ENCODE results near the gene PPP1R18. TPM values are rescaled to one million over a fixed set of nuclear protein-coding genes. Genes with fewer than 3 reads are reported as not detected.

PPP1R18 gene
- total and polyA plus RNA-seq, 9 of the 15 experiments (the other 6 are each of a cell fraction or from before 2014, with no cell fraction given): 12.0 to 99.2 (median 42.6) TPM

DNA sequence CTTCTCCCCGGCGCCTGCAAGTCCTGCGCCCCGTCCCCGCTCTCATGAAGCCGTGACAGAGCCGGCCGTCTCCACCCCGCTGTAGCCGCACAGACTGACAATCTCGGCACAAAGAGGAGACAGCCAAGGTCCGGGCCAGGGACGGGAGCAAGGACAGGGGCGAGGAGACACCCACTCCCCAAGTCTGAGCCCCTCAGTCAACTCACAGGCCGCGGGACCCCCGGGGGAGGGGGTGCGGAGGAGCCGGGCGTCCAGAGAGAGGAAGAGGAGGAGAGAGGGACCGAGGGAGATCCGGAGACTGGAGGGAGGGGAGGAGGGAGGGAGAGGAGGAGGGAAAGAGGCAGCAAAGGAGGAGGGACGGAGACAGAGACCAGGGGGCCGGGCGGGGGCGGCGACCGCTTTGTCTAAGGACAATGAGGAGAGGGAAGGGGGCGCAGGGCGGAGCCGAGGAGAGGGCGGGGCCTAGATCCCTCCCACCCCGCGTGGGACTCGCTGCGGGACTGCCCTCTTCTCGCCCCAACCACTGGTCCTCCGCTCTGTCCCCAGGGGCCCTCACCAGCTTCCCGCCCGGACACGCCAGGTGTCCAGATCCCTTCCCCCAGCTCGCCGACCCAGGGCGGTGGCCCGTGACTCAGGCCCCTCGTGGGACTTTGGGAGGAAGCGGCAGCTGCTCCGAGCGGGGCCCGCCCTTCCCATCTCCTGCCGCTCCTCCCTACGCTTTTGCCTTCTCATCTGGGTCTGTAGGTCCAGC lies 638 bp upstream of the PPP1R18 start (continued):
- TF ChIP-seq, protein P1, sequence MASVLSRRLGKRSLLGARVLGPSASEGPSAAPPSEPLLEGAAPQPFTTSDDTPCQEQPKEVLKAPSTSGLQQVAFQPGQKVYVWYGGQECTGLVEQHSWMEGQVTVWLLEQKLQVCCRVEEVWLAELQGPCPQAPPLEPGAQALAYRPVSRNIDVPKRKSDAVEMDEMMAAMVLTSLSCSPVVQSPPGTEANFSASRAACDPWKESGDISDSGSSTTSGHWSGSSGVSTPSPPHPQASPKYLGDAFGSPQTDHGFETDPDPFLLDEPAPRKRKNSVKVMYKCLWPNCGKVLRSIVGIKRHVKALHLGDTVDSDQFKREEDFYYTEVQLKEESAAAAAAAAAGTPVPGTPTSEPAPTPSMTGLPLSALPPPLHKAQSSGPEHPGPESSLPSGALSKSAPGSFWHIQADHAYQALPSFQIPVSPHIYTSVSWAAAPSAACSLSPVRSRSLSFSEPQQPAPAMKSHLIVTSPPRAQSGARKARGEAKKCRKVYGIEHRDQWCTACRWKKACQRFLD (CRISPR knock-in tag; IDR thresholded peaks at IDR 0.05): no peak; the same call in 1 of the 2 replicates
- TF ChIP-seq ZNF764 (CRISPR knock-in tag; IDR thresholded peaks at IDR 0.05; ENCODE audit: low read depth): no peak
- no peak for TF ChIP-seq ZNF41 (CRISPR knock-in tag; conservative IDR thresholded peaks at IDR 0.05)
- TF ChIP-seq, protein P2, sequence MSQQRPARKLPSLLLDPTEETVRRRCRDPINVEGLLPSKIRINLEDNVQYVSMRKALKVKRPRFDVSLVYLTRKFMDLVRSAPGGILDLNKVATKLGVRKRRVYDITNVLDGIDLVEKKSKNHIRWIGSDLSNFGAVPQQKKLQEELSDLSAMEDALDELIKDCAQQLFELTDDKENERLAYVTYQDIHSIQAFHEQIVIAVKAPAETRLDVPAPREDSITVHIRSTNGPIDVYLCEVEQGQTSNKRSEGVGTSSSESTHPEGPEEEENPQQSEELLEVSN (IDR thresholded peaks at IDR 0.05; ENCODE audit: borderline replicate concordance in 1 of 2, extremely low read depth in 1 of 2, insufficient read depth in 1 of 2, insufficient read length in 1 of 2, low read depth in 1 of 2, low read length in 1 of 2, poor library complexity in 1 of 2, severe bottlenecking in 1 of 2): peak; percentile 70 to 87
- peak; percentile 55; the same call in 1 of the 2 replicates for TF ChIP-seq RAD51 (IDR thresholded peaks at IDR 0.05; ENCODE audit: borderline replicate concordance, low read depth)
- no peak for TF ChIP-seq ZNF589 (CRISPR knock-in tag; IDR thresholded peaks at IDR 0.05; ENCODE audit: low read depth)
- peak; percentile 73; the same call in 1 of the 2 replicates for TF ChIP-seq GABPB1 (CRISPR knock-in tag; IDR thresholded peaks at IDR 0.05)
- TF ChIP-seq ZNF253 (CRISPR knock-in tag; conservative IDR thresholded peaks at IDR 0.05): no peak
- peak; percentile 63; the same call in 1 of the 2 replicates for TF ChIP-seq EP300 (IDR thresholded peaks at IDR 0.05; ENCODE audit: low read length)
- TF ChIP-seq, protein P3, sequence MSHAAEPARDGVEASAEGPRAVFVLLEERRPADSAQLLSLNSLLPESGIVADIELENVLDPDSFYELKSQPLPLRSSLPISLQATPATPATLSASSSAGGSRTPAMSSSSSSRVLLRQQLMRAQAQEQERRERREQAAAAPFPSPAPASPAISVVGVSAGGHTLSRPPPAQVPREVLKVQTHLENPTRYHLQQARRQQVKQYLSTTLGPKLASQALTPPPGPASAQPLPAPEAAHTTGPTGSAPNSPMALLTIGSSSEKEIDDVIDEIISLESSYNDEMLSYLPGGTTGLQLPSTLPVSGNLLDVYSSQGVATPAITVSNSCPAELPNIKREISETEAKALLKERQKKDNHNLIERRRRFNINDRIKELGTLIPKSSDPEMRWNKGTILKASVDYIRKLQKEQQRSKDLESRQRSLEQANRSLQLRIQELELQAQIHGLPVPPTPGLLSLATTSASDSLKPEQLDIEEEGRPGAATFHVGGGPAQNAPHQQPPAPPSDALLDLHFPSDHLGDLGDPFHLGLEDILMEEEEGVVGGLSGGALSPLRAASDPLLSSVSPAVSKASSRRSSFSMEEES (CRISPR knock-in tag; IDR thresholded peaks at IDR 0.05): 0 out of 2 replicates have a peak, but pooled peaks have one; percentile 4
- 0 out of 2 replicates have a peak, but pooled peaks have one; percentile 69 for TF ChIP-seq ZNF830 (CRISPR knock-in tag; IDR thresholded peaks at IDR 0.05)
- no peak for TF ChIP-seq IRF2 (CRISPR knock-in tag; IDR thresholded peaks at IDR 0.05)
- TF ChIP-seq, protein P4, sequence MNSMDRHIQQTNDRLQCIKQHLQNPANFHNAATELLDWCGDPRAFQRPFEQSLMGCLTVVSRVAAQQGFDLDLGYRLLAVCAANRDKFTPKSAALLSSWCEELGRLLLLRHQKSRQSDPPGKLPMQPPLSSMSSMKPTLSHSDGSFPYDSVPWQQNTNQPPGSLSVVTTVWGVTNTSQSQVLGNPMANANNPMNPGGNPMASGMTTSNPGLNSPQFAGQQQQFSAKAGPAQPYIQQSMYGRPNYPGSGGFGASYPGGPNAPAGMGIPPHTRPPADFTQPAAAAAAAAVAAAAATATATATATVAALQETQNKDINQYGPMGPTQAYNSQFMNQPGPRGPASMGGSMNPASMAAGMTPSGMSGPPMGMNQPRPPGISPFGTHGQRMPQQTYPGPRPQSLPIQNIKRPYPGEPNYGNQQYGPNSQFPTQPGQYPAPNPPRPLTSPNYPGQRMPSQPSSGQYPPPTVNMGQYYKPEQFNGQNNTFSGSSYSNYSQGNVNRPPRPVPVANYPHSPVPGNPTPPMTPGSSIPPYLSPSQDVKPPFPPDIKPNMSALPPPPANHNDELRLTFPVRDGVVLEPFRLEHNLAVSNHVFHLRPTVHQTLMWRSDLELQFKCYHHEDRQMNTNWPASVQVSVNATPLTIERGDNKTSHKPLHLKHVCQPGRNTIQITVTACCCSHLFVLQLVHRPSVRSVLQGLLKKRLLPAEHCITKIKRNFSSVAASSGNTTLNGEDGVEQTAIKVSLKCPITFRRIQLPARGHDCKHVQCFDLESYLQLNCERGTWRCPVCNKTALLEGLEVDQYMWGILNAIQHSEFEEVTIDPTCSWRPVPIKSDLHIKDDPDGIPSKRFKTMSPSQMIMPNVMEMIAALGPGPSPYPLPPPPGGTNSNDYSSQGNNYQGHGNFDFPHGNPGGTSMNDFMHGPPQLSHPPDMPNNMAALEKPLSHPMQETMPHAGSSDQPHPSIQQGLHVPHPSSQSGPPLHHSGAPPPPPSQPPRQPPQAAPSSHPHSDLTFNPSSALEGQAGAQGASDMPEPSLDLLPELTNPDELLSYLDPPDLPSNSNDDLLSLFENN (IDR thresholded peaks at IDR 0.05; ENCODE audit: low read depth in 2 of 2, low read length in 2 of 2): no peak
- TF ChIP-seq THRAP3 (IDR thresholded peaks at IDR 0.05; ENCODE audit: borderline replicate concordance): 0 out of 2 replicates have a peak, but pooled peaks have one; percentile 75
- peak; percentile 83; the same call in 1 of the 2 replicates for TF ChIP-seq TOE1 (IDR thresholded peaks at IDR 0.05; ENCODE audit: borderline replicate concordance)
- TF ChIP-seq TOE1 (CRISPR knock-in tag; IDR thresholded peaks at IDR 0.05; ENCODE audit: borderline replicate concordance, low read depth): 0 out of 2 replicates have a peak, but pooled peaks have one; percentile 23
- no peak for TF ChIP-seq HIVEP1 (CRISPR knock-in tag; IDR thresholded peaks at IDR 0.05)
- 0 out of 2 replicates have a peak, but pooled peaks have one; percentile 49 for TF ChIP-seq CC2D1A (IDR thresholded peaks at IDR 0.05)
- TF ChIP-seq ARHGAP35 (IDR thresholded peaks at IDR 0.05; ENCODE audit: partially characterized antibody): no peak
